ENCODE results near the gene PCDHGA1. TPM values are rescaled to one million over a fixed set of nuclear protein-coding genes. Genes with fewer than 3 reads are reported as not detected.

PCDHGA1 gene
- total RNA-seq, 1 experiment from 2014 or later: 0.04 TPM

DNA sequence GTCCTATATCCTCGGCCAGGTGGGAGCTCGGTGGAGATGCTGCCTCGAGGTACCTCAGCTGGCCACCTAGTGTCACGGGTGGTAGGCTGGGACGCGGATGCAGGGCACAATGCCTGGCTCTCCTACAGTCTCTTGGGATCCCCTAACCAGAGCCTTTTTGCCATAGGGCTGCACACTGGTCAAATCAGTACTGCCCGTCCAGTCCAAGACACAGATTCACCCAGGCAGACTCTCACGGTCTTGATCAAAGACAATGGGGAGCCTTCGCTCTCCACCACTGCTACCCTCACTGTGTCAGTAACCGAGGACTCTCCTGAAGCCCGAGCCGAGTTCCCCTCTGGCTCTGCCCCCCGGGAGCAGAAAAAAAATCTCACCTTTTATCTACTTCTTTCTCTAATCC lies 147.5 kb downstream of the PCDHGA1 start:
- Histone ChIP-seq H3F3A (ENCODE audit: low read length, unreplicated experiment) (no peaks in the 10 kb centered on the region), H3K9me2 (replicated peaks; ENCODE audit: low read length) (no peaks in the 10 kb centered on the region), H3K79me2 (ENCODE audit: low read length) (no peaks in the 10 kb centered on the region), H4K20me1 (ENCODE audit: low read length) (no peaks in the 10 kb centered on the region), H3K9ac (ENCODE audit: low read length) (no peak overlapping the region), H3K27ac (ENCODE audit: low read length) (no peak overlapping the region), H3K4me2 (ENCODE audit: low read length) (no peak overlapping the region), H3K27me3 (ENCODE audit: low read length) (no peaks in the 10 kb centered on the region), H2AFZ (ENCODE audit: low read length) (no peak overlapping the region), H3K36me3 (ENCODE audit: low read depth, low read length) (no peaks in the 10 kb centered on the region; the same call in 1 of the 2 replicates), H3K4me3 (ENCODE audit: low read length) (no peak overlapping the region), H3K4me1 (ENCODE audit: insufficient read depth, low read length) (no peaks in the 10 kb centered on the region), H3K9me3 (ENCODE audit: low read length) (no peaks in the 10 kb centered on the region)
- DNase-seq: no peak
- intact Hi-C loops (cut with micrococcal nuclease): no loop called here
- ChIA-PET CTCF (no interaction called here), POLR2A (ENCODE audit: unreplicated experiment) (no interaction called here)
- no peak for TF ChIP-seq EZH2phosphoT487 (IDR thresholded peaks at IDR 0.05; ENCODE audit: borderline replicate concordance, low read length)
- TF ChIP-seq, protein P1, sequence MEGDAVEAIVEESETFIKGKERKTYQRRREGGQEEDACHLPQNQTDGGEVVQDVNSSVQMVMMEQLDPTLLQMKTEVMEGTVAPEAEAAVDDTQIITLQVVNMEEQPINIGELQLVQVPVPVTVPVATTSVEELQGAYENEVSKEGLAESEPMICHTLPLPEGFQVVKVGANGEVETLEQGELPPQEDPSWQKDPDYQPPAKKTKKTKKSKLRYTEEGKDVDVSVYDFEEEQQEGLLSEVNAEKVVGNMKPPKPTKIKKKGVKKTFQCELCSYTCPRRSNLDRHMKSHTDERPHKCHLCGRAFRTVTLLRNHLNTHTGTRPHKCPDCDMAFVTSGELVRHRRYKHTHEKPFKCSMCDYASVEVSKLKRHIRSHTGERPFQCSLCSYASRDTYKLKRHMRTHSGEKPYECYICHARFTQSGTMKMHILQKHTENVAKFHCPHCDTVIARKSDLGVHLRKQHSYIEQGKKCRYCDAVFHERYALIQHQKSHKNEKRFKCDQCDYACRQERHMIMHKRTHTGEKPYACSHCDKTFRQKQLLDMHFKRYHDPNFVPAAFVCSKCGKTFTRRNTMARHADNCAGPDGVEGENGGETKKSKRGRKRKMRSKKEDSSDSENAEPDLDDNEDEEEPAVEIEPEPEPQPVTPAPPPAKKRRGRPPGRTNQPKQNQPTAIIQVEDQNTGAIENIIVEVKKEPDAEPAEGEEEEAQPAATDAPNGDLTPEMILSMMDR (conservative IDR thresholded peaks at IDR 0.05; ENCODE audit: low read depth, low read length): no peak
- no peak for TF ChIP-seq EZH2 (IDR thresholded peaks at IDR 0.05; ENCODE audit: low read length, unreplicated experiment)
- no TSS peak for BruUV-seq (replicated peaks)
- ATAC-seq: no peak

DNA sequence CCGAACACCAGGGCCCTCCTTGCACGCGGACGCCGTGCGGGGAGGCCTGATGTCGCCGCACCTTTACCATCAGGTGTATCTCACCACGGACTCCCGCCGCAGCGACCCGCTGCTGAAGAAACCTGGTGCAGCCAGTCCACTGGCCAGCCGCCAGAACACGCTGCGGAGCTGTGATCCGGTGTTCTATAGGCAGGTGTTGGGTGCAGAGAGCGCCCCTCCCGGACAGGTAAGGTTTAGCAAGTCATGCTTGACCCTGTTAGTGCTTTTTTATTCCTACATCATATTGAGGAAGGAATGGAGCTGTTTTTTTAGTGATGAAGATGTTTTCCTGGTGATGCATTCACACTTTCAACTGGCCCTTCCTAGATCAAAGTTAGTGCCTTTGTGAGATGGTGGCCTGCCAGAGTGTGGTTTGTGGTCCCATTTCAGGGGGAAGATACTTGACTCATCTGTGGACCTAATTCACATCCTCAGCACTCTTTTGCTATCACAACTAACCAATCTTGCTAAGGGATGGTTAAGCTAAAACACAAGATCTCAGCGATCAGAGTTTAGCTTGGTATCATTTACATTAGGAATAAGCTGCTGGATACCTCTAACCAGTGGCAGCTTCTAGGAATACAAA lies 148.1 kb downstream of the PCDHGA1 start:
- ATAC-seq (no peak), DNase-seq (no peak)
- H3F3A ChIP-seq (ENCODE audit: low read length, unreplicated experiment): no peaks in the 10 kb centered on the region
- H3K27ac ChIP-seq (ENCODE audit: low read length): no peak overlapping the region
- H3K27me3 ChIP-seq (ENCODE audit: low read length): no peaks in the 10 kb centered on the region
- POLR2A ChIA-PET (ENCODE audit: unreplicated experiment): no interaction called here
- H4K20me1 ChIP-seq (ENCODE audit: low read length): no peaks in the 10 kb centered on the region
- no peak overlapping the region for H3K9ac ChIP-seq (ENCODE audit: low read length)
- no peaks in the 10 kb centered on the region for H3K9me2 ChIP-seq (replicated peaks; ENCODE audit: low read length)
- intact Hi-C loops (cut with micrococcal nuclease): no loop called here
- TF ChIP-seq EZH2phosphoT487 (IDR thresholded peaks at IDR 0.05; ENCODE audit: borderline replicate concordance, low read length): no peak
- TF ChIP-seq, protein P1 (conservative IDR thresholded peaks at IDR 0.05; ENCODE audit: low read depth, low read length): peak; percentile 33; the same call in 1 of the 2 replicates
- TF ChIP-seq EZH2 (IDR thresholded peaks at IDR 0.05; ENCODE audit: low read length, unreplicated experiment): no peak
- no peak overlapping the region for H3K4me3 ChIP-seq (ENCODE audit: low read length)
- no peaks in the 10 kb centered on the region; the same call in 1 of the 2 replicates for H3K36me3 ChIP-seq (ENCODE audit: low read depth, low read length)
- H2AFZ ChIP-seq (ENCODE audit: low read length): no peak overlapping the region
- no peaks in the 10 kb centered on the region for H3K9me3 ChIP-seq (ENCODE audit: low read length)
- BruUV-seq (replicated peaks): no TSS peak
- CTCF ChIA-PET: no interaction called here
- no peak overlapping the region for H3K4me2 ChIP-seq (ENCODE audit: low read length)
- no peaks in the 10 kb centered on the region for H3K79me2 ChIP-seq (ENCODE audit: low read length)
- H3K4me1 ChIP-seq (ENCODE audit: insufficient read depth, low read length): no peaks in the 10 kb centered on the region

DNA sequence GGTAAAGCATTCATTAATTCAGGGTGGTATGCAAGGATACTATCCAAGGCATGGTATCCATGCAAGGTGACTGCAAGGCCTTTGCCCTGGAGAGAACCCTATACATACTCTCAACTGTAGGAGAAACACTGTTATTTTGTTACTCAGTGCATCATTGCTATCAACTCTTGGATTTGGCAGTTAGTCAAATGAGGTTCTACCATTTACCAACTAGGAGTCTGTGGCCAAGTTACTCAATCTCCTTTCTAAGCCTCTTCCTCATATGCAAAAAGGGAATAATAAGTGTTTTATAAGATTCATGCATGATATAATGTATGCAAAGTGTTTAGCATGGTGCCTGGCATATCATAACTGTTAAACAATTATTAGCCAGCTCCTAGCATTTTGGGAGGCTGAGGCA lies 149.5 kb downstream of the PCDHGA1 start:
- CTCF ChIA-PET: no interaction called here
- Histone ChIP-seq H3K9ac (ENCODE audit: low read length) (no peak overlapping the region), H2AFZ (ENCODE audit: low read length) (no peak overlapping the region), H3K27me3 (ENCODE audit: low read length) (no peaks in the 10 kb centered on the region), H3K4me2 (ENCODE audit: low read length) (no peak overlapping the region), H3K4me1 (ENCODE audit: insufficient read depth, low read length) (no peaks in the 10 kb centered on the region), H3K4me3 (ENCODE audit: low read length) (no peak overlapping the region), H3K79me2 (ENCODE audit: low read length) (no peaks in the 10 kb centered on the region), H4K20me1 (ENCODE audit: low read length) (no peaks in the 10 kb centered on the region), H3K9me3 (ENCODE audit: low read length) (no peaks in the 10 kb centered on the region), H3K36me3 (ENCODE audit: low read depth, low read length) (no peaks in the 10 kb centered on the region; the same call in 1 of the 2 replicates), H3K9me2 (replicated peaks; ENCODE audit: low read length) (no peaks in the 10 kb centered on the region), H3F3A (ENCODE audit: low read length, unreplicated experiment) (no peaks in the 10 kb centered on the region), H3K27ac (ENCODE audit: low read length) (no peak overlapping the region)
- BruUV-seq (replicated peaks): no TSS peak
- no peak for ATAC-seq
- intact Hi-C loops (cut with micrococcal nuclease): no loop called here
- POLR2A ChIA-PET (ENCODE audit: unreplicated experiment): no interaction called here
- TF ChIP-seq, protein P1 (conservative IDR thresholded peaks at IDR 0.05; ENCODE audit: low read depth, low read length): no peak
- no peak for DNase-seq
